Activated naive CD4-positive, alpha-beta T cell treated with anti-CD3 and anti-CD28 coated beads for 36 hours (primary cell): ENCODE measurements around the gene PTPRN2. TPM values are rescaled to one million over a fixed set of nuclear protein-coding genes. Genes with fewer than 3 reads are reported as not detected.

Experiments used
- CTCF ChIA-PET: fragments of 350-600 bp; sonication (Branson Sonifier 250); formaldehyde crosslinking; loops from one replicate; lab custom pipeline; 2021; ENCODE audit warnings: antibody characterized with exemption; lab: Charles Lee
- DNase-seq: peaks from one replicate; pipeline ENCODE4 v3.0.0-alpha.2; 2020
- H3K27ac Mint-ChIP-seq: one replicate; pipeline ENCODE4 v1.8.0; 2021; ENCODE audit warnings: mild to moderate bottlenecking, mixed read lengths
- H3K27me3 Mint-ChIP-seq: one replicate; pipeline ENCODE4 v1.8.0; 2021; ENCODE audit warnings: low read depth, mixed read lengths
- H3K36me3 Mint-ChIP-seq: one replicate; pipeline ENCODE4 v1.8.0; 2021; ENCODE audit warnings: low read depth, mixed read lengths
- H3K4me1 Mint-ChIP-seq: one replicate; pipeline ENCODE4 v1.8.0; 2021; ENCODE audit warnings: low read depth, mixed read lengths
- H3K4me3 Mint-ChIP-seq: one replicate; pipeline ENCODE4 v1.8.0; 2021; ENCODE audit warnings: mild to moderate bottlenecking, moderate library complexity, mixed read lengths
- H3K9me3 Mint-ChIP-seq: one replicate; pipeline ENCODE4 v1.8.0; 2021; ENCODE audit warnings: mixed read lengths
- intact Hi-C: fragments of 100-400 bp; cut with micrococcal nuclease; formaldehyde crosslinking; loops from one replicate; pipeline ENCODE4 v1.15.1; 2023
- total RNA-seq, 2 experiments: library from RNA; stranded (reverse); gene quantifications; one replicate each; pipeline ENCODE4 v1.2.3, GENCODE V29; 2021

Gene PTPRN2
- total RNA-seq, 2 experiments from 2014 or later: 0.54 to 0.62 TPM

GRCh38 chr7:158270856-158271413 lies 316.7 kb downstream of the PTPRN2 start:
- Mint-ChIP-seq H3K4me3 (no peak overlapping the region), H3K4me1 (no peaks in the 10 kb centered on the region), H3K9me3 (no peaks in the 10 kb centered on the region), H3K27me3 (no peaks in the 10 kb centered on the region), H3K36me3 (no peaks in the 10 kb centered on the region), H3K27ac (no peak overlapping the region)
- intact Hi-C loops: no loop called here
- CTCF ChIA-PET: no interaction called here
- DNase-seq: no peak

- CTCF ChIA-PET: no interaction called here
- no peaks in the 10 kb centered on the region for H3K4me1 Mint-ChIP-seq
- intact Hi-C loops: no loop called here
- H3K9me3 Mint-ChIP-seq: no peaks in the 10 kb centered on the region
- no peaks in the 10 kb centered on the region for H3K27me3 Mint-ChIP-seq
- H3K4me3 Mint-ChIP-seq: no peak overlapping the region
- no peak overlapping the region for H3K27ac Mint-ChIP-seq
- no peak for DNase-seq
- H3K36me3 Mint-ChIP-seq: no peaks in the 10 kb centered on the region
Observed at GRCh38 chr7:158270106-158270775, 317.4 kb downstream of the PTPRN2 start.

- no peaks in the 10 kb centered on the region for H3K4me1 Mint-ChIP-seq
- DNase-seq: no peak
- no peaks in the 10 kb centered on the region for H3K36me3 Mint-ChIP-seq
- no peak overlapping the region for H3K27ac Mint-ChIP-seq
- intact Hi-C loops: no loop called here
- no peaks in the 10 kb centered on the region for H3K9me3 Mint-ChIP-seq
- no peaks in the 10 kb centered on the region for H3K27me3 Mint-ChIP-seq
- no peak overlapping the region for H3K4me3 Mint-ChIP-seq
- CTCF ChIA-PET: no interaction called here
Observed at GRCh38 chr7:158268816-158269535, 318.6 kb downstream of the PTPRN2 start.

- Mint-ChIP-seq H3K9me3 (no peaks in the 10 kb centered on the region), H3K4me1 (no peaks in the 10 kb centered on the region), H3K4me3 (no peak overlapping the region), H3K27me3 (no peaks in the 10 kb centered on the region), H3K27ac (no peak overlapping the region), H3K36me3 (no peaks in the 10 kb centered on the region)
- intact Hi-C loops: no loop called here
- CTCF ChIA-PET: no interaction called here
- DNase-seq: no peak
Observed at GRCh38 chr7:158267742-158268435, 319.7 kb downstream of the PTPRN2 start.

GRCh38 chr7:158266817-158267741 lies 320.5 kb downstream of the PTPRN2 start:
- CTCF ChIA-PET: no interaction called here
- no peaks in the 10 kb centered on the region for H3K27me3 Mint-ChIP-seq
- intact Hi-C loops: no loop called here

GRCh38 chr7:158266426-158266816 lies 321.2 kb downstream of the PTPRN2 start:
- H3K36me3 Mint-ChIP-seq: no peaks in the 10 kb centered on the region
- intact Hi-C loops: no loop called here
- no peaks in the 10 kb centered on the region for H3K27me3 Mint-ChIP-seq
- H3K27ac Mint-ChIP-seq: no peak overlapping the region
- DNase-seq: no peak
- H3K9me3 Mint-ChIP-seq: no peaks in the 10 kb centered on the region
- H3K4me1 Mint-ChIP-seq: no peaks in the 10 kb centered on the region
- H3K4me3 Mint-ChIP-seq: no peak overlapping the region
- CTCF ChIA-PET: no interaction called here

More at GRCh38 chr7:158266817-158267741, 320.5 kb downstream of the PTPRN2 start:
- H3K4me3 Mint-ChIP-seq: no peak overlapping the region
- no peaks in the 10 kb centered on the region for H3K36me3 Mint-ChIP-seq
- DNase-seq: no peak
- no peaks in the 10 kb centered on the region for H3K4me1 Mint-ChIP-seq
- no peak overlapping the region for H3K27ac Mint-ChIP-seq
- H3K9me3 Mint-ChIP-seq: no peaks in the 10 kb centered on the region

GRCh38 chr7:158265743-158266080 lies 321.9 kb downstream of the PTPRN2 start:
- Mint-ChIP-seq H3K27ac (no peak overlapping the region), H3K27me3 (no peaks in the 10 kb centered on the region), H3K9me3 (no peaks in the 10 kb centered on the region), H3K4me3 (no peak overlapping the region), H3K4me1 (no peaks in the 10 kb centered on the region), H3K36me3 (no peaks in the 10 kb centered on the region)
- CTCF ChIA-PET: no interaction called here
- no peak for DNase-seq
- intact Hi-C loops: no loop called here

GRCh38 chr7:158264881-158265742 lies 322.5 kb downstream of the PTPRN2 start:
- H3K4me3 Mint-ChIP-seq: no peak overlapping the region
- H3K27me3 Mint-ChIP-seq: no peaks in the 10 kb centered on the region
- intact Hi-C loops: no loop called here
- no peaks in the 10 kb centered on the region for H3K36me3 Mint-ChIP-seq
- no peaks in the 10 kb centered on the region for H3K9me3 Mint-ChIP-seq
- CTCF ChIA-PET: no interaction called here
- DNase-seq: no peak
- H3K4me1 Mint-ChIP-seq: no peaks in the 10 kb centered on the region
- H3K27ac Mint-ChIP-seq: no peak overlapping the region

- Mint-ChIP-seq H3K27ac (no peak overlapping the region), H3K9me3 (no peaks in the 10 kb centered on the region), H3K36me3 (no peaks in the 10 kb centered on the region), H3K4me1 (no peaks in the 10 kb centered on the region), H3K4me3 (no peak overlapping the region), H3K27me3 (no peaks in the 10 kb centered on the region)
- no peak for DNase-seq
- CTCF ChIA-PET: no interaction called here
- intact Hi-C loops: no loop called here
Observed at GRCh38 chr7:158263964-158264748, 323.5 kb downstream of the PTPRN2 start.

- DNase-seq: no peak
- H3K36me3 Mint-ChIP-seq: no peaks in the 10 kb centered on the region
- CTCF ChIA-PET: no interaction called here
- intact Hi-C loops: no loop called here
- H3K4me3 Mint-ChIP-seq: no peak overlapping the region
- H3K27ac Mint-ChIP-seq: no peak overlapping the region
- H3K9me3 Mint-ChIP-seq: no peaks in the 10 kb centered on the region
- H3K27me3 Mint-ChIP-seq: no peaks in the 10 kb centered on the region
- no peaks in the 10 kb centered on the region for H3K4me1 Mint-ChIP-seq
Observed at GRCh38 chr7:158263110-158263963, 324.3 kb downstream of the PTPRN2 start.
